Amygdala (tissue), 56 donors: ENCODE data around the gene LHX2.
A peak's percentile ranks its signal among the peaks of the same experiment; 100 is the strongest.

ENCODE experiments used
- DNase-seq, 56 donors: peaks; one replicate each; lab custom pipeline; 2025; lab: John Stamatoyannopoulos, UW

LHX2 gene

GRCh38 chr9:124050955-124051354 lies 39.4 kb downstream of the LHX2 start:
- DNase-seq = no peak

- no peak for DNase-seq
Measured at GRCh38 chr9:124052401-124052800, 40.8 kb downstream of the LHX2 start.

- DNase-seq = no peak
Measured at GRCh38 chr9:124054582-124055227, 43.1 kb downstream of the LHX2 start.

- no peak for DNase-seq
Measured at GRCh38 chr9:124060844-124061605, 49.5 kb downstream of the LHX2 start.

GRCh38 chr9:124062172-124062571 lies 50.6 kb downstream of the LHX2 start:
- DNase-seq = no peak

- DNase-seq = no peak
Measured at GRCh38 chr9:124066783-124067577, 55.4 kb downstream of the LHX2 start.

- DNase-seq = no peak
Measured at GRCh38 chr9:124068251-124068650, 56.7 kb downstream of the LHX2 start.

- DNase-seq = no peak
Measured at GRCh38 chr9:124074746-124075145, 63.2 kb downstream of the LHX2 start.

- DNase-seq = no peak
Measured at GRCh38 chr9:124075761-124076160, 64.2 kb downstream of the LHX2 start.

- DNase-seq = peak in 2 of 56 donors; percentile 11 to 17
Measured at GRCh38 chr9:124077915-124078572, 66.5 kb downstream of the LHX2 start.

- DNase-seq = no peak
Measured at GRCh38 chr9:124078641-124079040, 67.1 kb downstream of the LHX2 start.

GRCh38 chr9:124079176-124079925 lies 67.8 kb downstream of the LHX2 start:
- peak in 23 of 56 donors; percentile 4 to 64 (median 30) for DNase-seq

- no peak for DNase-seq
Measured at GRCh38 chr9:124082622-124083021, 71.1 kb downstream of the LHX2 start.
